ENCODE measurements around the gene TMEM82. TPM values are rescaled to one million over a fixed set of nuclear protein-coding genes. Genes with fewer than 3 reads are reported as not detected.
A peak's percentile ranks its signal among the peaks of the same experiment; 100 is the strongest.

Gene TMEM82
- total and polyA plus RNA-seq, 2 of the 13 experiments (the other 11 are each of a cell fraction or from before 2014, with no cell fraction given), result 0.24 to 0.97 TPM

GRCh38 chr1:15740924-15741850 is 1.1 kb upstream of the TMEM82 start (continued):
- peak; percentile 48; the same call in 1 of the 2 replicates for TF ChIP-seq ARID5B (CRISPR knock-in tag; IDR thresholded peaks at IDR 0.05)
- TF ChIP-seq ELF3 (CRISPR knock-in tag; IDR thresholded peaks at IDR 0.05), result peak; percentile 70
- TF ChIP-seq ATF7-NPFF (CRISPR knock-in tag; IDR thresholded peaks at IDR 0.05; ENCODE audit: low read depth), result peak; percentile 30; the same call in 1 of the 2 replicates
- 0 out of 2 replicates have a peak, but pooled peaks have one; percentile 39 for TF ChIP-seq ZSCAN31 (CRISPR knock-in tag; IDR thresholded peaks at IDR 0.05; ENCODE audit: low read depth)
- peak; percentile 44; the same call in 1 of the 2 replicates for TF ChIP-seq IKZF5 (CRISPR knock-in tag; IDR thresholded peaks at IDR 0.05)
- TF ChIP-seq RELA (CRISPR knock-in tag; IDR thresholded peaks at IDR 0.05), result 0 out of 2 replicates have a peak, but pooled peaks have one; percentile 56
- 0 out of 2 replicates have a peak, but pooled peaks have one; percentile 37 for TF ChIP-seq PRDM10 (CRISPR knock-in tag; IDR thresholded peaks at IDR 0.05; ENCODE audit: low read depth)
- 0 out of 2 replicates have a peak, but pooled peaks have one; percentile 68 for TF ChIP-seq THRA (CRISPR knock-in tag; IDR thresholded peaks at IDR 0.05; ENCODE audit: borderline replicate concordance)
- peak; percentile 65 for TF ChIP-seq TEAD3 (CRISPR knock-in tag; optimal IDR thresholded peaks at IDR 0.05; ENCODE audit: borderline replicate concordance)
- no peak for TF ChIP-seq MYNN (CRISPR knock-in tag; IDR thresholded peaks at IDR 0.05; ENCODE audit: low read depth)
- no peak for TF ChIP-seq ATAD3A (CRISPR knock-in tag; IDR thresholded peaks at IDR 0.05)
- TF ChIP-seq SP140L (CRISPR knock-in tag; IDR thresholded peaks at IDR 0.05; ENCODE audit: borderline replicate concordance), result no peak
